ENCODE results near the gene MAML2.

The MAML2 gene

GRCh38 chr11:96149743-96150555 is 193.0 kb downstream of the MAML2 start:
- DNase-seq: no peak

DNA sequence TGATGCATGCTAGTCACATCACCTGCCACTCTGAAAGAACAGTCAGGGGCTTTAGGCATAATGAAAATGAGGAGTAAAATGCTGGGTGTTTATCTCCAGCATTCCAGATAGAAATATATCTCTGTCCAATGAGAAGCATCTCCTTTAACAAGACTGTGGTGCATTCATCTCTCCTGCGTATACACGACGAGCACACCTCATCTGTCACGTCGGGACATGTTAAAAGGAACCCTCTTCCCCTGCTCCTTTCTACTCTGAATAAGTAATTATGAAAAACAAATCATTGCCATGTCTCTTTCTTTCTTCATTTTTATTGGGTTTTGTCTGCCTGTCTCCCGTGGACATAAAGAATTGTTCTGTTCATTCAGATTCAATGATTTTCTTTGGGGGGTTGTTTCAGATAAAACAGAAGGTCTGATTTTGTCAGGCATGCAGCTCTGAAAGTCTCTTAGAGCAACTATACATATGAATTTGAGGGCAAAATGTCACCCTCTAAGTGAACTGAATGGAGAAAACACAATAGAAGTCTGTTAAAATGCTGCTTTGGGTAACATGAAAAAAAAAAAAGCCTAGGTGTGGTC is 195.0 kb downstream of the MAML2 start:
- DNase-seq: no peak

DNA sequence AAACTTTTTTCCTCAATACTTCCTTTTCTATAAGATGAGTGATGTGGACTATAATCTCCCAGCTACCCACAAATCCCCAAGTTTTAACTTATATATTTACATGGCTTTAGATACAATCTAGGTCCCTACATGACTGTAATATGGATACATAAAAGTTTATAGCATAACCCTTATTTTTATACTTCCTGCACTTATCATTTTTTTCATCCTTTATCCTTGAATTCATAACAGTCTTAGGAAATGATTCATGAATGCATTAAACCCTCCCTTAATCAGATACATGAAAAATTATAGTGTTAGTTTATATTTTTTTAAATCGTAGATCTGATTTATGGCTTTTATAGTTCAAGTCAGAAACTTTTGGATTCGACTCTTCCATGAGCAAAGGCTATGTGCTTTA is 195.8 kb downstream of the MAML2 start:
- DNase-seq: no peak

GRCh38 chr11:96146765-96147164 is 196.2 kb downstream of the MAML2 start:
- DNase-seq: no peak

- DNase-seq: no peak
Observed at GRCh38 chr11:96145163-96145585, 197.8 kb downstream of the MAML2 start.

DNA sequence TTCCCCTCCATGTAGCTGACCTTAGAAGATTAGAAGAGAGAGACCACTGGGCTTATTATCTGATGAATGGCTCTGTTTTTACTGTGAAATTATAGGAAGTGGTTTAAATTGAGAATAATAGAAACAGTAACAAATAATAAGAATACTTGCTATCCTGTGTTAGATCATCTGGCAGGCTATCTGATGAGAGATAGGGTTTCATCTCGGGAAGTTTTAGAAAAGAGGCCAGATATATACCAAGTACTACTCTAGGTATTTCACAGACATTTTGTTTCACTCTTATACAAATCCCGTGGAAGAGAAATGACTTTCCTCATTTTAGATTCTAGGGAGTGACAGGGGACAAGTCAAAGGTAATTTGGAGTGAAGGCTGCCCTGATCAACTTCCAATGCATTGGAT is 198.4 kb downstream of the MAML2 start:
- no peak for DNase-seq

DNA sequence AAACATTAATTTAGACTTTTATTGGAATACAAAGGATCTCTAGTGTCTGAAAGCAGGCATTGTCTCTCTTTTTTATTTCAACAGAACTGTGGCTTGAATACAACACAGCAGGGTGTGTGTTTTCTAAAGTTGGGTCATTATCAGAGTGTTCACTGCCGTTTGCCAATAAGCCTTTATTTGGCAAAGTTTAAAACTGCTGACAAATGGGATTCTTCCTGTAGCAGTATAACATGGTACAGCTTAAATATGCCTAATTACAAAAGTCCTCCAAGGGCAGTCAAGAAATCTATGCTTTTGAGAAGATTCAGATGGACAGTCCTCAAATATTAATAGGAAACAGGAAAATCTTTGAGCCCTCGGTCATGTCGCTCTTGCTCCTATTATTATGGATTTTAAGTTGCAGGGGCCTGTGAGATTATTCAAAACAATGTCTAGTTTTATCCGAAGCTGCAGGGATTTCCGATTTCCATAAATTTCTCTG is 199.9 kb downstream of the MAML2 start:
- DNase-seq: no peak

DNA sequence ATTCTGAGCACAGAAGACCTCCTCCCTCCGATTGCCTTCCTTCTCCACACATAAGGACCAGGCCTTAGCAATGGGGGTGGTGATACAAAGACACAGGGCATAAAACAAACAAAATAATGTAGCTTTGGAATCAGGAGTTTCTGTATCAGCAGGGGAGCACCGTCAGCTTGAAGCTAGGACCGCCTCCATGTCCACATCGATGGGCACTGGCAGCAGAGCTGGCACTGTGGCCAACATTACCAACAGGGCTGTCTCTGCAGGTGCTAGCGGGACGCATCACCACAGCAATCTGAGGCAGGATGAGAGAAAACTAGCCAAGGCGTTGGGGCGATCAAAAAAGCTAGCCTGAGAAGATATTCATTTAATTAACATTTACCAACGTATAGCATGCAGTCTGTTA is 201.4 kb downstream of the MAML2 start:
- DNase-seq: no peak

DNA sequence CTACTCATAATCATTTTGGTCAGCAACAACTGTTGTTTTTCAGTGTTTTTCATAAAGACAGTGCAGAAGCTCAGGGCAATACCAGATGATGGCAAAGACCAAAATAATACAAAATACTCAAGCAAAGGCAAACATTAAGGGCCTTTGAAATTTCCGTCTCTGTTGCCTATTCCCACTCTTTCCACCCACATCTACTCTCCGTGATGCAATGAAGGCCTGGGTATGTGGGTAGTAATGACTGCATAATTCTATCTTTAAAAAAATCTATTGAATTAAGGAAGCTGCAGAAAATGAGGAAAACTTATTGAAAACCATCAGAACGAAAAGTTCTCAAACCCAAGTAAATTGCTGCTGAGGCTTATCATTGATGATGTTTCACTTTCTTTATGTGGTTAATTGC is 203.3 kb downstream of the MAML2 start:
- DNase-seq: no peak

- DNase-seq: no peak
Observed at GRCh38 chr11:96137373-96137772, 205.6 kb downstream of the MAML2 start.

- no peak for DNase-seq
Observed at GRCh38 chr11:96136613-96137298, 206.2 kb downstream of the MAML2 start.

- no peak for DNase-seq
Observed at GRCh38 chr11:96134602-96135001, 208.4 kb downstream of the MAML2 start.

DNA sequence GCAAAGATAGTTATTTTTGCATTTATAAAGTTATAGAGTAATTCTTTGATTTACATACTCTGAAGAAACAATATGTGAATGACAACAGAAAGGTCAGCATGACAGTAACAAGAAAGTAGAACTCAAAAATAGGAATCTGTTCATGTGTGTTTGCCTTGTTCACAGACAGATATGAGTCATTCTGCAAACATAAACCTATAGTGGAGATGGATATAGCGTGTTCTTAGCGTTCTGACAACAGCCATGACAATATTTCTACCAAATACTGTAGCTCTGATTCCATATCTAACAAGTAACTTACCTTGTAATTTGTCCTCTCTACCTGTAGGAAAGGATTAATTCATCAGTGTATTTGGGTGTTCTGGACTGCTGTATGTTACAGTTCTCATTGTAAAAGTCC is 210.6 kb downstream of the MAML2 start:
- DNase-seq: no peak

DNA sequence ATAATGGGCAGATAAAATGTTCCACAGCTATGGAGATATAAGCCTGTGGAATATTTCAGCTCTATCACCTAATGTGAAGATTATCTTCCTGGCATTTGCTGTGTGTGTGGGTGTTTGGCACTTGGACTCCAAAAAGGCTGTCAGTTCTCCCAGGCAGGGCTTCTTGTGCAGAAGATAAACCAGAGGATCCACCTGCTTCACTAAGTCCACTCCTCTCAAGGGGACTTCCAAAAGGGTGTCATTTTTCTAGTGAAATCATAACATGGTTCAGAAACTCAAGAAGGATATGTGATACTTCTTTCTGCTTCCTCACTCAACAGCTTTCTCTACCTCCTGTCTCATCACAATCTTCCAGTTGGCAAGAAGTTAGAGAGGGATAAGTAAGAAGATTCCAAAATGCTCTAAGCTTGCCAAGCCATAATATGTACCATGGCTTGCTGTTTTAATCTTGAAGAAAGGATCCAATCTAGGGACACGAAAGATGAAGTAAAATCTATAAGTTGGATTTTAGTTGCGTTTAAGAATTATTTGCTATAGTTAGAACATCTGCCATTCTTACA is 212.9 kb downstream of the MAML2 start:
- no peak for DNase-seq

DNA sequence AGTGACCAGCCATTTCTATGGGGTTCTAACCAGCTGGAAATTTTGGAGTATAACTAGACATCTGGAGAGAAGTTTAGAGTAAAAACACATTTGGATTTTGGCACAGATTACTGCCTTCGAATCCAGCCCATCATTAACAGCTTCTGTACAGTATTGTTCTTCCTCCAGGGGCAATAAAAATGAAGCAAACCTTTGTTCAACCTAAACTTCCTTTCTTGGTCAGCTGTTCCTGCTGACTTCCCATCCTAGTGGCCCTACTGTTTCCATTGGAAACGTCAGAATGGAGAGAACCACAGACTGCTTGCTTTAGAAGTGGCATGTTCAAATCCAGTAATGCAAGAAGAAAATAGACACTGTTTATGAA is 215.4 kb downstream of the MAML2 start:
- DNase-seq: no peak

DNA sequence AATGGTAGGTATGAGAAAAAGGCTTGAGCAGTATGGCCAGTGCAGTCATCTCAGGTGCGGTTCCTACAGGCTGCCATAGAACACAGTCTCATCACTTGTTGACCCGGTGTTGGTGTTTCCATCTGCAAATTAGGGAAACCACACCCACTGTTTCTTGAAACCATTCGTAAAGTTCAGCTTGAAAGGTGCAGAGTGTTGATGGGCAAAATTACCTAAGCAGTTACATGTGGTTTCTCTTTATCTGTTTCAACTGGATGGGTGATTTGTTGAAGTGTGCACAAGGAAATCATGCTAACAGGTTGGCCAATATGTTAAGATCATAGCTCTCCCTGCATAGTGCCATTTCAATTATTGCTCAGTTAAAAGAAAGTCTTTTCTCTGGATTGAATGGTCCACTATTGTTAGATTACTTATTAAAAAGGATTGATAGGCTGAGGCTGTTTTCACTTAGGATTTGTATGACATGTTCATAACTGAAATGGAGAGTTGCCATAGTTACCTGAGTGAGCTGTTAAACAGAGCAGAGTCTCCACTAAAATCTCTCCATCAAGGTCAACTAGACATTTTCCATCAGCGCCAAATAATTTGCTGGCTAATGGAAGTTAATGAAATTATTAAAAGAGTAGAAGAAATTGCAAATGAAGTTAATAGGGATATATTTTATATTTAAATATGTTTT is 215.9 kb downstream of the MAML2 start:
- DNase-seq: no peak

GRCh38 chr11:96125400-96125799 is 217.6 kb downstream of the MAML2 start:
- no peak for DNase-seq

DNA sequence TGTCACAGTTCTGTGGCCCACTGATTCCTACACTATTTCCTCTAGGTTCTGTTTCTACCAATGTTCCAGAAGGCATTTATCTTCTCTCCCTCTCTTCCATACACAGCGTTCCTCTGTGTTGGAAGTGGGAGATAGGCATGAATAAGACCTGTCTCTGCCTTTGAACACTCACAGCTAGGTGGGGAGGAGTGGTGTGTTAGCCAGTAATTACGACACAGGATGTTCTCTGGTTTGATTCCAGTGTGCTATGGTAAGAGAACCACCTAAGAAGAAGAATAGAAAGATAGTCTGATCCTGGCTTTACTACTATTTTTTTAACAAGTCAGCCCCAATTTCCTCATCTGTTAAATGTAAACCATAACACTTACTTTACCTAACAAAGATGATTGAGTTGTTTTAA is 218.8 kb downstream of the MAML2 start:
- DNase-seq: no peak

- no peak for DNase-seq
Observed at GRCh38 chr11:96123301-96123700, 219.7 kb downstream of the MAML2 start.

GRCh38 chr11:96122601-96123074 is 220.4 kb downstream of the MAML2 start:
- no peak for DNase-seq

GRCh38 chr11:96119211-96119610 is 223.8 kb downstream of the MAML2 start:
- no peak for DNase-seq

DNA sequence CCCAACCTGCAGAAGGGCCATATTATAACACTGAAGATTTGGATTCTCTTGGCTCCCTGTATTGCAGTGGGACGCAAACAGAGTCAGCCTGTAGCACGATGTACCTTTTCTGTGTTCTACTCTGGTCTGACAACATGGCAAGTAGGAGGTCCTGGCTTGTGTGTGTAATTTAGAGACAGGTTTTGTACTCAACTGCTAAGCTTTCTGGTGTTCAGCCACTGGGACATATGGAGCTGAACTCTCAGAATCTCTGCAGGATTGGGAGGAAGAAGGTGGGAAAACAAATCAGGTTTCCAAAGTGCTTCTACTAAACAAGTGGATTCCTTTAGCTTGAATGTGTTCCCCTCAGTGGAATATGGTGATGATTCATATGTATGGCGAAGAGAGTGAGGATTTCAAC is 226.6 kb downstream of the MAML2 start:
- no peak for DNase-seq
